Astrocyte (in vitro differentiated cells and primary cell): ENCODE data around the gene DEGS2.

Experiments used
- CTCF ChIP-seq: IDR thresholded peaks from 2 replicates; pipeline ENCODE4 v1.5.1; 2011; ENCODE audit warnings: low read depth, mild to moderate bottlenecking, inconsistent platforms, low read length, moderate library complexity; ENCODE audit not compliant: insufficient read depth
- EZH2 ChIP-seq: IDR thresholded peaks from 2 replicates; pipeline ENCODE4 v1.6.1; 2012; ENCODE audit warnings: mild to moderate bottlenecking, low read length, inconsistent platforms; ENCODE audit not compliant: insufficient read depth

GRCh38 chr14:100200311-100200710, 40.9 kb upstream of the DEGS2 start:
- TF ChIP-seq CTCF (no peak), EZH2 (no peak)
